GM12873 (cell line): ENCODE measurements around the gene PARD3B.

ENCODE experiments used
- CTCF ChIP-seq: IDR thresholded peaks from 2 replicates; pipeline ENCODE4 v1.5.1; 2012; ENCODE audit warnings: low read depth, mild to moderate bottlenecking, moderate library complexity, low read length, control low read depth; ENCODE audit not compliant: insufficient read depth; ENCODE audit errors: missing control alignments

PARD3B gene

GRCh38 chr2:204662956-204663355 lies 117.7 kb downstream of the PARD3B start:
- TF ChIP-seq CTCF, result no peak

- no peak for TF ChIP-seq CTCF
Measured at GRCh38 chr2:204663816-204664425, 118.6 kb downstream of the PARD3B start.

- TF ChIP-seq CTCF, result no peak
Measured at GRCh38 chr2:204664708-204665121, 119.4 kb downstream of the PARD3B start.

- no peak for TF ChIP-seq CTCF
Measured at GRCh38 chr2:204665207-204665606, 119.9 kb downstream of the PARD3B start.

- TF ChIP-seq CTCF, result no peak
Measured at GRCh38 chr2:204665771-204666170, 120.5 kb downstream of the PARD3B start.

- no peak for TF ChIP-seq CTCF
Measured at GRCh38 chr2:204667990-204668389, 122.7 kb downstream of the PARD3B start.

- no peak for TF ChIP-seq CTCF
Measured at GRCh38 chr2:204669382-204669781, 124.1 kb downstream of the PARD3B start.
